Ectodermal cell (in vitro differentiated cells): ENCODE results near the gene UBAC1.

Experiments
- H3K27ac ChIP-seq: 2 replicates; pipeline ENCODE4 v1.7.0; 2013; ENCODE audit warnings: mild to moderate bottlenecking, low read depth, low read length; ENCODE audit not compliant: insufficient read depth, poor library complexity, severe bottlenecking
- H3K27me3 ChIP-seq: 2 replicates; pipeline ENCODE4 v1.7.0; 2013; ENCODE audit warnings: mild to moderate bottlenecking, low read length; ENCODE audit not compliant: insufficient read depth, control insufficient read depth, poor library complexity, severe bottlenecking
- H3K36me3 ChIP-seq: one replicate; pipeline ENCODE4 v1.7.0; 2013; ENCODE audit warnings: low read length; ENCODE audit not compliant: control insufficient read depth, insufficient read depth
- H3K4me1 ChIP-seq: one replicate; pipeline ENCODE4 v1.7.0; 2013; ENCODE audit warnings: low read length; ENCODE audit not compliant: control insufficient read depth, insufficient read depth
- H3K4me3 ChIP-seq: 2 replicates; pipeline ENCODE4 v1.7.0; 2013; ENCODE audit warnings: low read depth, low read length, control low read depth; ENCODE audit not compliant: insufficient read depth
- H3K9me3 ChIP-seq: 2 replicates; pipeline ENCODE4 v1.7.0; 2013; ENCODE audit warnings: mild to moderate bottlenecking, low read length, moderate library complexity; ENCODE audit not compliant: control insufficient read depth
- WGBS, 2 experiments: methylation state at CpG; one replicate each; pipeline ENCODE4 v1.1.7; 2013; ENCODE audit warnings: missing lambda C conversion rate in 2 of 2; 5-methylcytosine and 5-hydroxymethylcytosine counted together

UBAC1 gene

GRCh38 chr9:135978642-135979546 is 17.7 kb upstream of the UBAC1 start:
- no peak overlapping the region for H3K4me3 ChIP-seq
- peaks cover 9% of the 10 kb centered on the region for H3K4me1 ChIP-seq
- H3K9me3 ChIP-seq, result no peaks in the 10 kb centered on the region
- 81 to 82% methylated on average over 20 of the region's 20 CpGs for WGBS, 2 experiments
- no peak overlapping the region for H3K27ac ChIP-seq
- H3K27me3 ChIP-seq, result no peaks in the 10 kb centered on the region
- H3K36me3 ChIP-seq, result no peaks in the 10 kb centered on the region

- Histone ChIP-seq H3K27ac (no peak overlapping the region), H3K36me3 (no peaks in the 10 kb centered on the region), H3K9me3 (no peaks in the 10 kb centered on the region), H3K27me3 (no peaks in the 10 kb centered on the region), H3K4me1 (peaks cover 9% of the 10 kb centered on the region), H3K4me3 (no peak overlapping the region)
- 55 to 64% methylated on average over 13 of the region's 13 CpGs for WGBS, 2 experiments
Measured at GRCh38 chr9:135976944-135977343, 15.8 kb upstream of the UBAC1 start.

- peaks cover 9% of the 10 kb centered on the region for H3K4me1 ChIP-seq
- no peaks in the 10 kb centered on the region for H3K27me3 ChIP-seq
- WGBS, 2 experiments, result 92 to 94% methylated on average over 13 of the region's 13 CpGs
- H3K9me3 ChIP-seq, result no peaks in the 10 kb centered on the region
- no peak overlapping the region for H3K27ac ChIP-seq
- no peaks in the 10 kb centered on the region for H3K36me3 ChIP-seq
- H3K4me3 ChIP-seq, result no peak overlapping the region
Measured at GRCh38 chr9:135976531-135976930, 15.4 kb upstream of the UBAC1 start.

GRCh38 chr9:135975834-135976233 is 14.7 kb upstream of the UBAC1 start:
- no peaks in the 10 kb centered on the region for H3K27me3 ChIP-seq
- 89 to 91% methylated on average over 10 of the region's 10 CpGs for WGBS, 2 experiments
- peaks cover 9% of the 10 kb centered on the region for H3K4me1 ChIP-seq
- no peaks in the 10 kb centered on the region for H3K36me3 ChIP-seq
- H3K27ac ChIP-seq, result no peak overlapping the region
- H3K9me3 ChIP-seq, result no peaks in the 10 kb centered on the region
- H3K4me3 ChIP-seq, result no peak overlapping the region

- H3K9me3 ChIP-seq, result no peaks in the 10 kb centered on the region
- 64 to 70% methylated on average over 10 of the region's 10 CpGs for WGBS, 2 experiments
- no peak overlapping the region for H3K4me3 ChIP-seq
- no peaks in the 10 kb centered on the region for H3K27me3 ChIP-seq
- peaks cover 9% of the 10 kb centered on the region for H3K4me1 ChIP-seq
- H3K27ac ChIP-seq, result no peak overlapping the region
- H3K36me3 ChIP-seq, result no peaks in the 10 kb centered on the region
Measured at GRCh38 chr9:135974220-135974573, 13.0 kb upstream of the UBAC1 start.

GRCh38 chr9:135973277-135974219 is 12.4 kb upstream of the UBAC1 start:
- Histone ChIP-seq H3K4me1 (peaks cover 9% of the 10 kb centered on the region), H3K4me3 (no peak overlapping the region), H3K27me3 (no peaks in the 10 kb centered on the region), H3K9me3 (no peaks in the 10 kb centered on the region), H3K36me3 (no peaks in the 10 kb centered on the region), H3K27ac (no peak overlapping the region)
- WGBS, 2 experiments, result 80% methylated on average over 23 of the region's 23 CpGs

- Histone ChIP-seq H3K27ac (no peak overlapping the region), H3K9me3 (no peaks in the 10 kb centered on the region), H3K36me3 (no peaks in the 10 kb centered on the region), H3K27me3 (no peaks in the 10 kb centered on the region), H3K4me3 (no peak overlapping the region), H3K4me1 (peaks cover 11% of the 10 kb centered on the region)
- WGBS, 2 experiments, result 18 to 19% methylated on average over 13 of the region's 13 CpGs
Measured at GRCh38 chr9:135971892-135972291, 10.7 kb upstream of the UBAC1 start.

GRCh38 chr9:135971111-135971766 is 10.1 kb upstream of the UBAC1 start:
- Histone ChIP-seq H3K27me3 (no peaks in the 10 kb centered on the region), H3K27ac (no peak overlapping the region), H3K4me3 (no peak overlapping the region), H3K9me3 (no peaks in the 10 kb centered on the region), H3K36me3 (no peaks in the 10 kb centered on the region), H3K4me1 (peaks cover 7% of the 10 kb centered on the region)
- WGBS, 2 experiments, result 60 to 64% methylated on average over 18 of the region's 18 CpGs

GRCh38 chr9:135970128-135970815 is 9.1 kb upstream of the UBAC1 start:
- peaks cover 10% of the 10 kb centered on the region for H3K4me1 ChIP-seq
- H3K36me3 ChIP-seq, result no peaks in the 10 kb centered on the region
- H3K27me3 ChIP-seq, result no peaks in the 10 kb centered on the region
- H3K4me3 ChIP-seq, result no peak overlapping the region
- no peak overlapping the region for H3K27ac ChIP-seq
- 87 to 89% methylated on average over 9 of the region's 9 CpGs for WGBS, 2 experiments
- H3K9me3 ChIP-seq, result no peaks in the 10 kb centered on the region
